Trophoblast cell (in vitro differentiated cells and primary cell): ENCODE data around the gene LRRC59.

Experiments used
- DNase-seq, 2 donors: peaks; one replicate each; pipeline ENCODE4 v3.0.0-alpha.2; 2016
- H2AFZ ChIP-seq: 2 replicates; pipeline ENCODE4 v1.6.1; 2013; ENCODE audit warnings: low read length, moderate library complexity, mild to moderate bottlenecking; ENCODE audit not compliant: insufficient read depth, poor library complexity
- H2AK5ac ChIP-seq: 2 replicates; pipeline ENCODE4 v1.6.1; 2013; ENCODE audit warnings: mild to moderate bottlenecking, low read length
- H2BK120ac ChIP-seq: 2 replicates; pipeline ENCODE4 v1.6.1; 2013; ENCODE audit warnings: low read length, mild to moderate bottlenecking, moderate library complexity; ENCODE audit not compliant: insufficient read depth, poor library complexity
- H2BK12ac ChIP-seq: 2 replicates; pipeline ENCODE4 v1.6.1; 2013; ENCODE audit warnings: mild to moderate bottlenecking, low read length, moderate library complexity
- H2BK5ac ChIP-seq: 2 replicates; pipeline ENCODE4 v1.6.1; 2013; ENCODE audit warnings: low read length, low read depth, moderate library complexity, mild to moderate bottlenecking; ENCODE audit not compliant: poor library complexity
- H3K14ac ChIP-seq: 2 replicates; pipeline ENCODE4 v1.6.1; 2013; ENCODE audit warnings: mild to moderate bottlenecking, low read length
- H3K18ac ChIP-seq: 2 replicates; pipeline ENCODE4 v1.6.1; 2013; ENCODE audit warnings: mild to moderate bottlenecking, low read length
- H3K23ac ChIP-seq: 2 replicates; pipeline ENCODE4 v1.6.1; 2013; ENCODE audit warnings: low read length
- H3K27ac ChIP-seq: 2 replicates; pipeline ENCODE4 v1.5.1; 2013; ENCODE audit warnings: low read depth, mild to moderate bottlenecking, inconsistent platforms, low read length, moderate library complexity
- H3K27me3 ChIP-seq: 2 replicates; pipeline ENCODE4 v1.6.1; 2013; ENCODE audit warnings: inconsistent platforms, mild to moderate bottlenecking, low read length, moderate library complexity; ENCODE audit not compliant: insufficient read depth
- H3K36me3 ChIP-seq, 2 experiments: 1 replicate in 1 of 2; 2 replicates in 1 of 2; pipeline ENCODE4 v1.6.1; 2013; ENCODE audit warnings: low read length in 2 of 2, mild to moderate bottlenecking in 2 of 2, moderate library complexity in 1 of 2; ENCODE audit not compliant: insufficient read depth in 2 of 2, control insufficient read depth in 1 of 2
- H3K4ac ChIP-seq: 2 replicates; pipeline ENCODE4 v1.6.1; 2013; ENCODE audit warnings: low read depth, mild to moderate bottlenecking, low read length, moderate library complexity
- H3K4me1 ChIP-seq, 2 experiments: 1 replicate in 1 of 2; 2 replicates in 1 of 2; pipeline ENCODE4 v1.6.1; 2013; ENCODE audit warnings: low read length in 2 of 2, mild to moderate bottlenecking in 2 of 2, moderate library complexity in 1 of 2; ENCODE audit not compliant: insufficient read depth in 2 of 2, control insufficient read depth in 1 of 2
- H3K4me2 ChIP-seq: 2 replicates; pipeline ENCODE4 v1.6.1; 2013; ENCODE audit warnings: inconsistent platforms, mild to moderate bottlenecking, low read length, moderate library complexity
- H3K4me3 ChIP-seq: 2 replicates; pipeline ENCODE4 v1.5.1; 2013; ENCODE audit warnings: mild to moderate bottlenecking, low read depth, low read length, inconsistent platforms
- H3K79me1 ChIP-seq: one replicate; pipeline ENCODE4 v1.6.1; 2013; ENCODE audit warnings: low read length
- H3K79me2 ChIP-seq: 2 replicates; pipeline ENCODE4 v1.6.1; 2013; ENCODE audit warnings: low read length, mild to moderate bottlenecking; ENCODE audit not compliant: control insufficient read depth, insufficient read depth, poor library complexity
- H3K9ac ChIP-seq: 2 replicates; pipeline ENCODE4 v1.6.1; 2013; ENCODE audit warnings: mild to moderate bottlenecking, low read length
- H3K9me3 ChIP-seq: 2 replicates; pipeline ENCODE4 v1.6.1; 2013; ENCODE audit warnings: low read depth, mild to moderate bottlenecking, control low read depth, inconsistent platforms, low read length; ENCODE audit not compliant: insufficient read depth
- H4K12ac ChIP-seq: 2 replicates; pipeline ENCODE4 v1.6.1; 2013; ENCODE audit warnings: low read depth, mild to moderate bottlenecking, low read length, moderate library complexity
- H4K8ac ChIP-seq: 2 replicates; pipeline ENCODE4 v1.6.1; 2013; ENCODE audit warnings: low read depth, mild to moderate bottlenecking, low read length, moderate library complexity
- H4K91ac ChIP-seq: one replicate; pipeline ENCODE4 v1.6.1; 2013; ENCODE audit warnings: low read depth, mild to moderate bottlenecking, low read length, moderate library complexity
- WGBS: extraction: QIAGEN DNeasy Blood & Tissue Kit; methylation state at CpG from one replicate; pipeline ENCODE4 v1.1.7; 2013; ENCODE audit warnings: missing lambda C conversion rate; ENCODE audit not compliant: insufficient read length, insufficient coverage; ENCODE audit errors: extremely low coverage; 5-methylcytosine and 5-hydroxymethylcytosine counted together

Gene LRRC59

GRCh38 chr17:50345432-50346312 is 51.7 kb downstream of the LRRC59 start, which contains the start of gene XYLT2:
Gene XYLT2, plus strand, starts transcription at chr17:50346126. Its CDS starts 15 bp downstream, at chr17:50346141.
- peaks cover 8% of the 10 kb centered on the region for H3K79me2 ChIP-seq
- H2AFZ ChIP-seq = peak within 1 kb of the TSS; percentile 83
- H3K9me3 ChIP-seq = no peaks in the 10 kb centered on the region
- peak within 1 kb of the TSS; percentile 70 for H3K9ac ChIP-seq
- peak within 1 kb of the TSS; percentile 41 for H2BK120ac ChIP-seq
- peak within 1 kb of the TSS; percentile 92 for H3K4me3 ChIP-seq
- peak within 1 kb of the TSS; percentile 78 for H4K91ac ChIP-seq
- DNase-seq = peak; percentile 43 to 85
- H2BK12ac ChIP-seq = no peak within 1 kb of the TSS
- no CpG with 5 or more reads among the region's 87 CpGs for WGBS
- no peak within 1 kb of the TSS for H3K23ac ChIP-seq
- H3K27ac ChIP-seq = peak within 1 kb of the TSS; percentile 74
- H3K4me2 ChIP-seq = peak within 1 kb of the TSS; percentile 94
- H3K36me3 ChIP-seq = no peaks in the 10 kb centered on the region
- H3K27me3 ChIP-seq = no peaks in the 10 kb centered on the region
- peak within 1 kb of the TSS; percentile 96 for H3K18ac ChIP-seq
- peaks cover 14 to 15% of the 10 kb centered on the region in 2 experiments for H3K4me1 ChIP-seq
- H3K4ac ChIP-seq = peak within 1 kb of the TSS; percentile 38
- peak within 1 kb of the TSS; percentile 67 for H2BK5ac ChIP-seq
- peak within 1 kb of the TSS; percentile 95 for H3K14ac ChIP-seq
- H2AK5ac ChIP-seq = peak within 1 kb of the TSS; percentile 42
- H3K79me1 ChIP-seq = peaks cover 12% of the 10 kb centered on the region
- H4K8ac ChIP-seq = peak within 1 kb of the TSS; percentile 91
- H4K12ac ChIP-seq = peak within 1 kb of the TSS; percentile 75

GRCh38 chr17:50344731-50345365 is 52.5 kb downstream of the LRRC59 start:
- WGBS = no CpG with 5 or more reads among the region's 13 CpGs
- H3K4ac ChIP-seq = no peak overlapping the region
- H3K4me2 ChIP-seq = no peak overlapping the region
- H3K4me1 ChIP-seq = peaks cover 14 to 15% of the 10 kb centered on the region in 2 experiments
- H4K91ac ChIP-seq = no peak overlapping the region
- no peak overlapping the region for H3K9ac ChIP-seq
- H3K79me1 ChIP-seq = peaks cover 12% of the 10 kb centered on the region
- no peak overlapping the region for H3K27ac ChIP-seq
- no peaks in the 10 kb centered on the region for H3K27me3 ChIP-seq
- no peaks in the 10 kb centered on the region for H3K9me3 ChIP-seq
- no peak overlapping the region for H3K4me3 ChIP-seq
- peaks cover 8% of the 10 kb centered on the region for H3K79me2 ChIP-seq
- H2BK5ac ChIP-seq = no peak overlapping the region
- no peak overlapping the region for H3K14ac ChIP-seq
- no peak overlapping the region for H2AFZ ChIP-seq
- no peak overlapping the region for H2BK120ac ChIP-seq
- no peaks in the 10 kb centered on the region for H3K36me3 ChIP-seq
- no peak overlapping the region for H2AK5ac ChIP-seq
- no peak overlapping the region for H2BK12ac ChIP-seq
- no peak overlapping the region for H3K23ac ChIP-seq
- H3K18ac ChIP-seq = no peak overlapping the region
- H4K8ac ChIP-seq = no peak overlapping the region
- H4K12ac ChIP-seq = no peak overlapping the region
- no peak for DNase-seq

- Histone ChIP-seq H2AFZ (no peak overlapping the region), H3K23ac (no peak overlapping the region), H2BK12ac (no peak overlapping the region)
These were observed 57.9 kb downstream of the LRRC59 start for GRCh38 chr17:50339381-50339780.

GRCh38 chr17:50338645-50339044 is 58.7 kb downstream of the LRRC59 start:
- Histone ChIP-seq H4K91ac (no peak overlapping the region), H3K4ac (no peak overlapping the region), H2BK120ac (no peak overlapping the region), H3K9me3 (peaks cover 2% of the 10 kb centered on the region), H2BK12ac (no peak overlapping the region), H2BK5ac (no peak overlapping the region), H4K8ac (no peak overlapping the region), H3K79me2 (no peaks in the 10 kb centered on the region), H3K4me3 (no peak overlapping the region), H3K4me1 (no peaks in the 10 kb centered on the region), H3K36me3 (no peaks in the 10 kb centered on the region), H2AFZ (no peak overlapping the region), H3K14ac (no peak overlapping the region), H2AK5ac (no peak overlapping the region), H3K18ac (no peak overlapping the region), H3K4me2 (no peak overlapping the region), H3K79me1 (no peaks in the 10 kb centered on the region), H3K27ac (no peak overlapping the region), H3K9ac (no peak overlapping the region), H3K23ac (no peak overlapping the region), H4K12ac (no peak overlapping the region), H3K27me3 (no peaks in the 10 kb centered on the region)
- DNase-seq = no peak

More at GRCh38 chr17:50339381-50339780, 57.9 kb downstream of the LRRC59 start:
- Histone ChIP-seq H3K36me3 (no peaks in the 10 kb centered on the region), H3K79me2 (no peaks in the 10 kb centered on the region), H3K4me2 (no peak overlapping the region), H3K4me3 (no peak overlapping the region), H3K18ac (no peak overlapping the region), H3K27ac (no peak overlapping the region), H3K79me1 (no peaks in the 10 kb centered on the region), H4K12ac (no peak overlapping the region), H2BK5ac (no peak overlapping the region), H4K8ac (no peak overlapping the region), H3K14ac (no peak overlapping the region), H2BK120ac (no peak overlapping the region), H4K91ac (no peak overlapping the region), H3K9ac (no peak overlapping the region), H3K4me1 (no peaks in the 10 kb centered on the region), H3K9me3 (peaks cover 2% of the 10 kb centered on the region), H3K27me3 (no peaks in the 10 kb centered on the region), H3K4ac (no peak overlapping the region), H2AK5ac (no peak overlapping the region)
- no peak for DNase-seq
